ENCODE results near the gene DST. TPM values are rescaled to one million over a fixed set of nuclear protein-coding genes. Genes with fewer than 3 reads are reported as not detected.

DST gene
- total RNA-seq, 1 donor from 2014 or later = 442 TPM

DNA sequence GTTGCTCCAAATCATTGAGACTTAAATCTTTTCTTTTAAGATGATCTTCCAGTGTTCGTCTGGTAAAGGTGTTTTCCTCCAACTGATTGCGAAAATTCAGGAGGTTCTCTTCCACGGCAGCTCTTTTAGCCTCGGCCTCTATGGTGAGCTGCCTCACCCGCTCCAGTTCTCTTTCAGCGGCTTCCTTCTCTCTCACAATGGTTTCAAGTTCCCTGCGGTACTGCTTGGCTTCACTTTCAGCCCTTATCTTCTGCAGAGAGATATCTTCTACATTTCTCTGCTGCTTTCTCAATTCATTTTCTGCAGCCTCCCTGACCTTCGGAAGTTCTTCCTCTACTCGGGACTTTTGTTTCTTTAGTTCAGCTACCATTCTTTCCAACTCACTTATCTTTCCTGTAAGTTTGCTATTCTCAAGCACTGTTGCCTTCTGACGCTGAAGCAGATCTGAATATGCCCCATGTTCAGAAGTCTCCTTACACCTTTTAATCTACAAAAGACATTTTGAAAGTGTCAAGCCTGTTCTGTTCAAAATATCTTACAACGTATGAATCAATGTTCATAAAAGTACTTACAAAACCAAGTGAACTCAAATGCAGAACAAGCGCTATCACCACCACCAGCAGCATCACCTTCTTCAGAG lies 22.3 kb downstream of the DST start:
- H3K79me2 ChIP-seq (ENCODE audit: insufficient read depth, low read length) = no peaks in the 10 kb centered on the region
- Mint-ChIP-seq H3K27me3 (ENCODE audit: low read depth, unreplicated experiment) (no peaks in the 10 kb centered on the region), H3K4me3 (ENCODE audit: unreplicated experiment) (no peak overlapping the region), H3K9me3 (ENCODE audit: unreplicated experiment) (no peaks in the 10 kb centered on the region), H3K4me1 (ENCODE audit: low read depth, unreplicated experiment) (peaks cover 2% of the 10 kb centered on the region), H3K27ac (ENCODE audit: unreplicated experiment) (no peak overlapping the region), H3K36me3 (ENCODE audit: low read depth, unreplicated experiment) (peaks cover 6% of the 10 kb centered on the region)
- no peak overlapping the region for H2AFZ ChIP-seq (ENCODE audit: low read depth, low read length)
- FAIRE-seq (peak; percentile 20), DNase-seq (ENCODE audit: low read depth) (no peak)
- H3K9ac ChIP-seq (ENCODE audit: low read length) = no peak overlapping the region
- H3K4me3 ChIP-seq (ENCODE audit: insufficient read depth, low read depth, low read length) = no peak overlapping the region
- no peaks in the 10 kb centered on the region for H3K4me1 ChIP-seq (ENCODE audit: insufficient read depth, low read length)
- no peak overlapping the region for H3K27ac ChIP-seq (ENCODE audit: low read depth, low read length)
- no peaks in the 10 kb centered on the region for H3K9me3 ChIP-seq (ENCODE audit: insufficient read depth, low read depth, low read length)
- no peaks in the 10 kb centered on the region for H3K27me3 ChIP-seq (ENCODE audit: insufficient read depth, low read length)
- TF ChIP-seq EZH2 (IDR thresholded peaks at IDR 0.05; ENCODE audit: insufficient read depth, low read length) = no peak
- TF ChIP-seq, protein P1, sequence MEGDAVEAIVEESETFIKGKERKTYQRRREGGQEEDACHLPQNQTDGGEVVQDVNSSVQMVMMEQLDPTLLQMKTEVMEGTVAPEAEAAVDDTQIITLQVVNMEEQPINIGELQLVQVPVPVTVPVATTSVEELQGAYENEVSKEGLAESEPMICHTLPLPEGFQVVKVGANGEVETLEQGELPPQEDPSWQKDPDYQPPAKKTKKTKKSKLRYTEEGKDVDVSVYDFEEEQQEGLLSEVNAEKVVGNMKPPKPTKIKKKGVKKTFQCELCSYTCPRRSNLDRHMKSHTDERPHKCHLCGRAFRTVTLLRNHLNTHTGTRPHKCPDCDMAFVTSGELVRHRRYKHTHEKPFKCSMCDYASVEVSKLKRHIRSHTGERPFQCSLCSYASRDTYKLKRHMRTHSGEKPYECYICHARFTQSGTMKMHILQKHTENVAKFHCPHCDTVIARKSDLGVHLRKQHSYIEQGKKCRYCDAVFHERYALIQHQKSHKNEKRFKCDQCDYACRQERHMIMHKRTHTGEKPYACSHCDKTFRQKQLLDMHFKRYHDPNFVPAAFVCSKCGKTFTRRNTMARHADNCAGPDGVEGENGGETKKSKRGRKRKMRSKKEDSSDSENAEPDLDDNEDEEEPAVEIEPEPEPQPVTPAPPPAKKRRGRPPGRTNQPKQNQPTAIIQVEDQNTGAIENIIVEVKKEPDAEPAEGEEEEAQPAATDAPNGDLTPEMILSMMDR (IDR thresholded peaks at IDR 0.05; ENCODE audit: insufficient read depth, low read depth, low read length) = no peak
- no peaks in the 10 kb centered on the region for H4K20me1 ChIP-seq (ENCODE audit: insufficient read depth, low read length)
- H3K4me2 ChIP-seq (ENCODE audit: low read length) = no peak overlapping the region
- peaks cover 74% of the 10 kb centered on the region for H3K36me3 ChIP-seq (ENCODE audit: insufficient read depth, low read length)

DNA sequence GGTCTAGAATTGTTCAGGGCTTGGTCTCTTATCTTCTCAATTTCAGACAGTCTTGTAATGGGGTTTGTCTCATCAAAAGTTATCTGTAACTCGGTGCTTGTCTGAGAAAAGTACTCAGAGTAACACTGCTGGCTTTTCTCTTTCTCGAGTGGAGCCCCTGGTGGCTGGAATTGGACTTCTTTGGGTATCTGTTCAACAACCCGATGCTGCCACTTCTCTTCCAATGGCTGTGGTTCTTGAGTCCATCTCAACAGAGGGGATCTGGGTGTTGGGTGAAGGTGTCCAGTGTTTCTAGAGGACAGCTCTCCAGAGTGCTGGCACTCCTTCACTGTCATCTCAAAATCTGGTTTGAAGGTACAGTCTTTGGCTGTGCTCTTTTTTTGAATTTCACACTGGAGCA lies 24.6 kb downstream of the DST start:
- peaks cover 15% of the 10 kb centered on the region for H3K36me3 Mint-ChIP-seq (ENCODE audit: low read depth, unreplicated experiment)

DNA sequence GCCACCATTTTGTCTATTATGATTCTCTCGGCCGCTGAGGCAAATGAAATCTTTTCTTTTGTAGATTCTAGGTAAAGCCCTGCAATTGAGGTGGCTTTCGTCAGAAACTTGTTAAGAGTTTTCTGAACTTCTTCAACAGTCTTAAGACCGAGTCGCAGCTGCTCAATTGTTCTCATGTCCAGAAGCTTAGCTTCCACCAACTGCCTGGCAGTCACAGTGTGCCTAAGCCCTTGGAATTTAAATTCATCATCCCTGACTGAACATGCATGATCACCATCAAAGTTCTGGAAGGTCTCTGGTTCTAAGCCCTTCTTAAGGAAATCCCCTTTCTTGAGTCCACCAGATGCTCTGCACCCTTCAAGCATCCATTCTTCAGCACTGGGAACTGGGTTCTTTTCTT lies 25.7 kb downstream of the DST start:
- H3K9me3 ChIP-seq (ENCODE audit: insufficient read depth, low read depth, low read length) = no peaks in the 10 kb centered on the region
- DNase-seq (ENCODE audit: low read depth) (no peak), FAIRE-seq (no peak)
- no peak overlapping the region for H3K4me3 Mint-ChIP-seq (ENCODE audit: unreplicated experiment)
- no peaks in the 10 kb centered on the region for H3K9me3 Mint-ChIP-seq (ENCODE audit: unreplicated experiment)
- no peak overlapping the region for H3K4me3 ChIP-seq (ENCODE audit: insufficient read depth, low read depth, low read length)
- H3K27me3 Mint-ChIP-seq (ENCODE audit: low read depth, unreplicated experiment) = no peaks in the 10 kb centered on the region
- no peak overlapping the region for H3K27ac ChIP-seq (ENCODE audit: low read depth, low read length)
- H3K4me1 ChIP-seq (ENCODE audit: insufficient read depth, low read length) = no peaks in the 10 kb centered on the region
- H3K9ac ChIP-seq (ENCODE audit: low read length) = no peak overlapping the region
- H4K20me1 ChIP-seq (ENCODE audit: insufficient read depth, low read length) = no peaks in the 10 kb centered on the region
- no peak for TF ChIP-seq EZH2 (IDR thresholded peaks at IDR 0.05; ENCODE audit: insufficient read depth, low read length)
- TF ChIP-seq, protein P1 (IDR thresholded peaks at IDR 0.05; ENCODE audit: insufficient read depth, low read depth, low read length) = no peak
- no peaks in the 10 kb centered on the region for H3K79me2 ChIP-seq (ENCODE audit: insufficient read depth, low read length)
- no peak overlapping the region for H2AFZ ChIP-seq (ENCODE audit: low read depth, low read length)
- H3K36me3 Mint-ChIP-seq (ENCODE audit: low read depth, unreplicated experiment) = peaks cover 15% of the 10 kb centered on the region
- H3K27ac Mint-ChIP-seq (ENCODE audit: unreplicated experiment) = no peak overlapping the region
- H3K4me2 ChIP-seq (ENCODE audit: low read length) = no peak overlapping the region
- peaks cover 2% of the 10 kb centered on the region for H3K4me1 Mint-ChIP-seq (ENCODE audit: low read depth, unreplicated experiment)
- H3K27me3 ChIP-seq (ENCODE audit: insufficient read depth, low read length) = no peaks in the 10 kb centered on the region
- peaks cover 72% of the 10 kb centered on the region for H3K36me3 ChIP-seq (ENCODE audit: insufficient read depth, low read length)

More for the DNA sequence above, 24.6 kb downstream of the DST start:
- no peak for FAIRE-seq
- TF ChIP-seq EZH2 (IDR thresholded peaks at IDR 0.05; ENCODE audit: insufficient read depth, low read length) = no peak
- TF ChIP-seq, protein P1 (IDR thresholded peaks at IDR 0.05; ENCODE audit: insufficient read depth, low read depth, low read length) = peak; percentile 21
- Histone ChIP-seq H3K27ac (ENCODE audit: low read depth, low read length) (no peak overlapping the region), H3K79me2 (ENCODE audit: insufficient read depth, low read length) (no peaks in the 10 kb centered on the region), H3K4me1 (ENCODE audit: insufficient read depth, low read length) (no peaks in the 10 kb centered on the region), H3K9me3 (ENCODE audit: insufficient read depth, low read depth, low read length) (no peaks in the 10 kb centered on the region), H4K20me1 (ENCODE audit: insufficient read depth, low read length) (no peaks in the 10 kb centered on the region), H3K36me3 (ENCODE audit: insufficient read depth, low read length) (peaks cover 76% of the 10 kb centered on the region), H2AFZ (ENCODE audit: low read depth, low read length) (no peak overlapping the region), H3K9ac (ENCODE audit: low read length) (no peak overlapping the region), H3K27me3 (ENCODE audit: insufficient read depth, low read length) (no peaks in the 10 kb centered on the region), H3K4me2 (ENCODE audit: low read length) (no peak overlapping the region), H3K4me3 (ENCODE audit: insufficient read depth, low read depth, low read length) (no peak overlapping the region)
- no peaks in the 10 kb centered on the region for H3K9me3 Mint-ChIP-seq (ENCODE audit: unreplicated experiment)
- H3K4me1 Mint-ChIP-seq (ENCODE audit: low read depth, unreplicated experiment) = no peaks in the 10 kb centered on the region
- H3K27me3 Mint-ChIP-seq (ENCODE audit: low read depth, unreplicated experiment) = no peaks in the 10 kb centered on the region
- no peak for DNase-seq (ENCODE audit: low read depth)
- no peak overlapping the region for H3K4me3 Mint-ChIP-seq (ENCODE audit: unreplicated experiment)
- H3K27ac Mint-ChIP-seq (ENCODE audit: unreplicated experiment) = no peak overlapping the region

Measured in astrocyte (in vitro differentiated cells and primary cell).